CD4-positive, CD25-positive, alpha-beta regulatory T cell (primary cell): ENCODE measurements around the gene FOXN3. TPM values are rescaled to one million over a fixed set of nuclear protein-coding genes. Genes with fewer than 3 reads are reported as not detected.
A peak's percentile ranks its signal among the peaks of the same experiment; 100 is the strongest.

ENCODE experiments used
- ATAC-seq, 2 donors: fragments of 150-1000 bp; cut with Tn5 transposase; one replicate each; pipeline ENCODE4 v1.10.0; 2021; ENCODE audit warnings: low read depth in 2 of 2, moderate number of reproducible peaks in 2 of 2, moderate library complexity in 1 of 2
- DNase-seq, 3 donors: peaks; one replicate each; pipeline versions ENCODE4 v3.0.0 to v3.0.0-alpha.2; 2012 to 2022; ENCODE audit warnings: mixed read lengths in 1 of 3
- H3K27ac ChIP-seq: one replicate; pipeline ENCODE4 v1.7.0; 2013; ENCODE audit warnings: mild to moderate bottlenecking, low read length; ENCODE audit not compliant: insufficient read depth, poor library complexity, severe bottlenecking
- H3K27me3 ChIP-seq: one replicate; pipeline ENCODE4 v1.7.0; 2013; ENCODE audit warnings: low read length; ENCODE audit not compliant: control insufficient read depth, insufficient read depth
- H3K36me3 ChIP-seq: one replicate; pipeline ENCODE4 v1.7.0; 2013; ENCODE audit warnings: mild to moderate bottlenecking, low read length, moderate library complexity; ENCODE audit not compliant: control insufficient read depth, insufficient read depth
- H3K4me1 ChIP-seq: 2 replicates; pipeline ENCODE4 v1.7.0; 2013; ENCODE audit warnings: mild to moderate bottlenecking, low read length; ENCODE audit not compliant: insufficient read depth, control insufficient read depth, poor library complexity, severe bottlenecking
- H3K4me3 ChIP-seq: one replicate; pipeline ENCODE4 v1.7.0; 2013; ENCODE audit warnings: low read depth, mild to moderate bottlenecking, low read length, moderate library complexity
- H3K9me3 ChIP-seq, 2 experiments: 1 replicate in 1 of 2; 2 replicates in 1 of 2; pipeline ENCODE4 v1.7.0; 2013; ENCODE audit warnings: low read length in 2 of 2, mild to moderate bottlenecking in 1 of 2, moderate library complexity in 1 of 2; ENCODE audit not compliant: control insufficient read depth in 2 of 2
- H3K27ac Mint-ChIP-seq, 3 donors: one replicate each; pipeline ENCODE4 v1.8.0; 2020 to 2022; ENCODE audit warnings: mild to moderate bottlenecking in 3 of 3, mixed read lengths in 3 of 3, moderate library complexity in 2 of 3
- H3K27me3 Mint-ChIP-seq: one replicate; pipeline ENCODE4 v1.8.0; 2022; ENCODE audit warnings: mild to moderate bottlenecking, mixed read lengths
- H3K36me3 Mint-ChIP-seq: one replicate; pipeline ENCODE4 v1.8.0; 2020; ENCODE audit warnings: mixed read lengths
- H3K4me1 Mint-ChIP-seq, 4 donors: one replicate each; pipeline ENCODE4 v1.8.0; 2020 to 2022; ENCODE audit warnings: mixed read lengths in 4 of 4, mild to moderate bottlenecking in 1 of 4
- H3K4me3 Mint-ChIP-seq, 4 donors: one replicate each; pipeline ENCODE4 v1.8.0; 2020 to 2022; ENCODE audit warnings: mild to moderate bottlenecking in 4 of 4, mixed read lengths in 4 of 4, moderate library complexity in 3 of 4
- H3K9me3 Mint-ChIP-seq, 7 donors: one replicate each; pipeline ENCODE4 v1.8.0; 2020 to 2022; ENCODE audit warnings: mixed read lengths in 7 of 7, mild to moderate bottlenecking in 3 of 7, moderate library complexity in 2 of 7
- polyA plus RNA-seq, 4 donors: library from polyadenylated mRNA; unstranded; fragments of 300-500 nt; fragmentation: Illumina TruSeq; gene quantifications; one replicate each; pipeline ENCODE4 v1.2.3, GENCODE V29; 2021
- total RNA-seq: library from RNA; stranded (reverse); gene quantifications from one replicate; pipeline ENCODE4 v1.2.3, GENCODE V29; 2022

FOXN3 gene
- total and polyA plus RNA-seq, 5 donors from 2014 or later = 108 to 203 (median 111) TPM

GRCh38 chr14:89276424-89276975 lies 140.5 kb downstream of the FOXN3 start:
- ATAC-seq = peak; percentile 68 to 69
- Mint-ChIP-seq H3K9me3 (peaks cover 0 to 1% (median 0%) of the 10 kb centered on the region in 7 donors), H3K4me3 (peak overlapping the region in 1 of 4 donors; percentile 70), H3K27ac (peak overlapping the region in 2 of 3 donors; percentile 7 to 27), H3K36me3 (peaks cover 41% of the 10 kb centered on the region), H3K27me3 (no peaks in the 10 kb centered on the region), H3K4me1 (peaks cover 38 to 77% (median 57%) of the 10 kb centered on the region in 4 donors)
- Histone ChIP-seq H3K4me3 (no peak overlapping the region), H3K36me3 (peaks cover 18% of the 10 kb centered on the region), H3K4me1 (peaks cover 9% of the 10 kb centered on the region), H3K9me3 (no peaks in the 10 kb centered on the region), H3K27me3 (no peaks in the 10 kb centered on the region), H3K27ac (no peak overlapping the region)
- DNase-seq = peak in 1 of 3 donors; percentile 62

DNA sequence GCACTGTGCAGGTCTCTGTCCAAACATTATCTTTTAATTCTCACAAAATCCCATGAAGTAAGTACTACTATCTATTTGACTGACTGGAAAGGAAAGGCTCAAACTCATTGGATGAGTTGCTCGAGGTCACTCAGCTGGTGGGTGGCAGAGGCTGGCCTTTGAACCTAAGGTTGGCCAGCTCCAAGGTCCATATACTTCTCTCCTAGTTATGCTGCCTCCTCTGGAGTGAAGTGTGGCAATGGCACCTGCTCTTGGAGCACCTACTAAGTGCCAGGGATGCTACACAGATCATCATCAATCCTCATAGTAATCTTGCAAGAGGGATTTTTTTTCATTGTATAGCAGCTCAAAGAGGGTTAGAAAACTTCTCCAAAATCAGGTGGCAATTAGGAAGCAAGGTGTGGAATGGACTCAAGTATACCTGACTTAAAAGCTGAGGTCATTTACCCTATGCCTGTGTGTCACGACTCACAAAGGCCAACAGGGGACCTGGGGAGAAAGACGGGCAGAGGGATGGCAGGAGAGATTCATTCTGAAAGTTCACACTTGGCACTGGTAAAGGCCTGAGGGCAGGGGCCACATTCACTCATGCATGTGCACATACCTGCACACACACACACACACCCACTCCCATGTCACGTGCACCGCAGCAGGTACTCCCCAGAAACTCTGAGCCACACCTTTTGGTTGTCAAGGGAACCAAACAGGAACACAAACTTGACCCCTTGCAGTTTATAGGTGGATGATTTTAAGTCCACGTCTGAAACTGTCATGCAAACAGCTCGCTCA lies 146.4 kb downstream of the FOXN3 start:
- Histone ChIP-seq H3K9me3 (no peaks in the 10 kb centered on the region), H3K4me3 (no peak overlapping the region), H3K27ac (no peak overlapping the region), H3K27me3 (no peaks in the 10 kb centered on the region), H3K4me1 (peaks cover 5% of the 10 kb centered on the region), H3K36me3 (no peaks in the 10 kb centered on the region)
- ATAC-seq = peak in 1 of 2 donors; percentile 31
- Mint-ChIP-seq H3K36me3 (peaks cover 15% of the 10 kb centered on the region), H3K4me1 (peaks cover 29 to 89% (median 66%) of the 10 kb centered on the region in 4 donors), H3K27ac (peak overlapping the region; percentile 57 to 81 (median 65)), H3K4me3 (no peak overlapping the region), H3K27me3 (no peaks in the 10 kb centered on the region), H3K9me3 (peaks cover 0 to 1% (median 0%) of the 10 kb centered on the region in 7 donors)
- DNase-seq = peak in 1 of 3 donors; percentile 6

DNA sequence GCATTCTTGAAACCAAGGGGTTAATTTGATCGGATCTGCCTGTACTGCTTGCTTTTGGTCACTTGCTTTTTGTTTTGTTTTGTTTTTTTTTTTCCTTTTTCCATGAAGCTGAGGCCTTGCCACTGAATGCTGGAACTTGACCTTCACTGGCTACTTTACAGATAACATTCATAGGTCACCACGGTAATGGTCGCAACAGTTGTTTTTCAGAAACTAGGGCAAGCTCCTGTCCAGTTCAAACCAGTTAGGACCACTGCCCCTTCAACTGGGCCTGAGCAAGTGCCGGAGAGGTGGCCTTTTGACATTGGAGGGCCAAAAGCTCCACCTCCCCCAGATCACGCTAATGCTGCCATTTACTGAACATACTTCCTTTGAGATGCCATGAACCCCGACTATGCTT lies 147.6 kb downstream of the FOXN3 start:
- no peak overlapping the region for H3K4me3 Mint-ChIP-seq
- DNase-seq = no peak
- H3K4me1 Mint-ChIP-seq = peaks cover 30 to 89% (median 66%) of the 10 kb centered on the region in 4 donors
- Histone ChIP-seq H3K4me1 (peaks cover 5% of the 10 kb centered on the region), H3K4me3 (no peak overlapping the region), H3K36me3 (no peaks in the 10 kb centered on the region), H3K27ac (no peak overlapping the region), H3K9me3 (no peaks in the 10 kb centered on the region), H3K27me3 (no peaks in the 10 kb centered on the region)
- H3K9me3 Mint-ChIP-seq = peaks cover 0 to 1% (median 0%) of the 10 kb centered on the region in 7 donors
- ATAC-seq = no peak
- no peaks in the 10 kb centered on the region for H3K27me3 Mint-ChIP-seq
- H3K27ac Mint-ChIP-seq = peak overlapping the region in 1 of 3 donors; percentile 61
- H3K36me3 Mint-ChIP-seq = peaks cover 10% of the 10 kb centered on the region

DNA sequence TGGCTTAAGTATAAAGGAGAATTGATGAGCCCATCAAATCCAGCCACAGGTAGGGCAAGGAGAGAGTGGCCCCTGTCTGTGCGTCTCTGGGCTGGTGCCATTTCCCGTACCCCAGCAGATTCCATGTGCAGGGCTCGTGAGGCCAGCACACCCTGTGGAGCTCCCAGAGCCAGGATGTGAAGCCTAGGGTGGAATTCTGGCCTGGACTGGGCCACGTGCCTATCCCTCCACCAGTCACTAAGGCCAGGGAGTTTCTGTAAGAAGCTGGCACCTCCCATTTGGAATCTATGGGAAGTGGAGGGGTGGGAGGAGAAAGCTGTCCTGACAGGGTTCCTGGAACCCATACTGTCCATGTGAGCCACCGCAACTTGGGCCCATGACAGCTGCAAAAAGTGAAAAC lies 148.5 kb downstream of the FOXN3 start:
- Mint-ChIP-seq H3K27me3 (no peaks in the 10 kb centered on the region), H3K4me3 (no peak overlapping the region), H3K27ac (peak overlapping the region in 2 of 3 donors; percentile 42 to 80), H3K4me1 (peaks cover 29 to 85% (median 60%) of the 10 kb centered on the region in 4 donors), H3K9me3 (peaks cover 0 to 1% (median 0%) of the 10 kb centered on the region in 7 donors), H3K36me3 (peaks cover 10% of the 10 kb centered on the region)
- Histone ChIP-seq H3K4me1 (peaks cover 5% of the 10 kb centered on the region), H3K4me3 (no peak overlapping the region), H3K9me3 (no peaks in the 10 kb centered on the region), H3K27ac (no peak overlapping the region), H3K27me3 (no peaks in the 10 kb centered on the region), H3K36me3 (no peaks in the 10 kb centered on the region)
- no peak for ATAC-seq
- no peak for DNase-seq

- Mint-ChIP-seq H3K9me3 (no peaks in the 10 kb centered on the region), H3K4me3 (no peak overlapping the region), H3K36me3 (peaks cover 10% of the 10 kb centered on the region), H3K4me1 (peaks cover 27 to 80% (median 53%) of the 10 kb centered on the region in 4 donors), H3K27ac (peak overlapping the region in 2 of 3 donors; percentile 9 to 42), H3K27me3 (no peaks in the 10 kb centered on the region)
- H3K9me3 ChIP-seq = no peaks in the 10 kb centered on the region
- no peaks in the 10 kb centered on the region for H3K27me3 ChIP-seq
- peaks cover 5% of the 10 kb centered on the region for H3K4me1 ChIP-seq
- no peak overlapping the region for H3K4me3 ChIP-seq
- no peak overlapping the region for H3K27ac ChIP-seq
- no peaks in the 10 kb centered on the region for H3K36me3 ChIP-seq
- no peak for ATAC-seq
- no peak for DNase-seq
Observed at GRCh38 chr14:89267656-89268055, 149.4 kb downstream of the FOXN3 start.

- DNase-seq (no peak), ATAC-seq (no peak)
- Mint-ChIP-seq H3K4me1 (peaks cover 27 to 79% (median 54%) of the 10 kb centered on the region in 4 donors), H3K4me3 (no peak overlapping the region), H3K36me3 (peaks cover 10% of the 10 kb centered on the region), H3K27me3 (no peaks in the 10 kb centered on the region), H3K9me3 (no peaks in the 10 kb centered on the region), H3K27ac (peak overlapping the region in 1 of 3 donors; percentile 2)
- H3K4me1 ChIP-seq = peaks cover 5% of the 10 kb centered on the region
- no peaks in the 10 kb centered on the region for H3K27me3 ChIP-seq
- H3K4me3 ChIP-seq = no peak overlapping the region
- no peaks in the 10 kb centered on the region for H3K36me3 ChIP-seq
- H3K27ac ChIP-seq = no peak overlapping the region
- no peaks in the 10 kb centered on the region for H3K9me3 ChIP-seq
Observed at GRCh38 chr14:89267163-89267562, 149.9 kb downstream of the FOXN3 start.

GRCh38 chr14:89266754-89267153 lies 150.3 kb downstream of the FOXN3 start:
- H3K27me3 Mint-ChIP-seq = no peaks in the 10 kb centered on the region
- no peak for ATAC-seq
- Histone ChIP-seq H3K27me3 (no peaks in the 10 kb centered on the region), H3K36me3 (no peaks in the 10 kb centered on the region), H3K27ac (no peak overlapping the region), H3K9me3 (no peaks in the 10 kb centered on the region), H3K4me1 (peaks cover 5% of the 10 kb centered on the region), H3K4me3 (no peak overlapping the region)
- peak overlapping the region in 2 of 3 donors; percentile 2 to 9 for H3K27ac Mint-ChIP-seq
- peaks cover 0 to under 1% (median 0%) of the 10 kb centered on the region in 7 donors for H3K9me3 Mint-ChIP-seq
- no peak for DNase-seq
- H3K4me1 Mint-ChIP-seq = peaks cover 27 to 77% (median 55%) of the 10 kb centered on the region in 4 donors
- H3K36me3 Mint-ChIP-seq = peaks cover 10% of the 10 kb centered on the region
- H3K4me3 Mint-ChIP-seq = no peak overlapping the region
